HEK293 (cell line): ENCODE results near the gene KCNJ9.

Source experiments
- EGR2 ChIP-seq: fragments of 450-650 bp; formaldehyde crosslinking; IDR thresholded peaks from 2 replicates; pipeline ENCODE4 v1.5.1; 2016; ENCODE audit warnings: low read depth, missing biosample characterization, missing genetic modification characterization
- HOXA7 ChIP-seq: sonication (generic); formaldehyde crosslinking; IDR thresholded peaks from 2 replicates; pipeline ENCODE4 v1.8.1; 2022; ENCODE audit warnings: missing genetic modification reagents, borderline replicate concordance
- MZF1 ChIP-seq: fragments of 450-650 bp; formaldehyde crosslinking; IDR thresholded peaks from 2 replicates; pipeline ENCODE4 v1.5.1; 2017; ENCODE audit warnings: missing biosample characterization, missing genetic modification characterization, borderline replicate concordance
- YY1 ChIP-seq: fragments of 450-650 bp; formaldehyde crosslinking; IDR thresholded peaks from 2 replicates; pipeline ENCODE4 v1.5.1; 2018; ENCODE audit warnings: missing biosample characterization, missing genetic modification characterization
- ZNF274 ChIP-seq, 2 experiments: fragments of 200-500 bp in 1 of 2; fragments of 450-650 bp in 1 of 2; sonication (Bioruptor generic) in 1 of 2; formaldehyde crosslinking in 1 of 2; IDR thresholded peaks; 2 replicates each; pipeline versions ENCODE4 v1.5.1 to v1.6.1; 2014 to 2016; ENCODE audit warnings: borderline replicate concordance in 1 of 2, inconsistent platforms in 1 of 2, low read length in 1 of 2, missing biosample characterization in 1 of 2, missing genetic modification characterization in 1 of 2
- ZNF561 ChIP-seq: fragments of 450-650 bp; IDR thresholded peaks from 2 replicates; pipeline ENCODE4 v1.5.1; 2018; ENCODE audit warnings: missing biosample characterization, missing genetic modification characterization, borderline replicate concordance
- TF ChIP-seq, protein P1 (sequence below): fragments of 450-650 bp; formaldehyde crosslinking; optimal IDR thresholded peaks from 2 replicates; pipeline ENCODE3; 2016; ENCODE audit warnings: missing biosample characterization, mild to moderate bottlenecking, missing genetic modification characterization
- TF ChIP-seq, protein P2 (sequence below): fragments of 450-650 bp; formaldehyde crosslinking; IDR thresholded peaks from 2 replicates; pipeline ENCODE4 v1.5.1; 2016; ENCODE audit warnings: missing biosample characterization, missing genetic modification characterization, low read depth

DNA sequence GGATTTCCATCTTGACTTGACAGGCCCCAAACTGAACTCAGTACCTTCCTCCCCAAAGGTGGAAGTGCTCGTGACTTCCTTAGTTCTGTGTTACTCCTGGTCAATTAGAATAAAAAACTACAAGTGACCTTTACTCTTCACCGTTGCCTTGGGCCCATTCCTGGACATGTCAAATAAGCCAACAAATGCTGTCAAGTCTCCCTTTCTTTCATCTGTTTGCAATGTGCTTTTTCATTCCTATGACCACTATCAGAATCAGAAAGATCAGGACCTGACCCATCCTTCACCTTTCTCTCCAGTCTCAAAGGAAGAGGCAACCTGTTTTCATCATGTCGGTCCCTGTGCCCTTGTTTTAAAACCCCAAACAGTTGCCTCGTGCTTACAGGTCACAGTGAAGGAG, 6.5 kb upstream of the KCNJ9 start:
- no peak for TF ChIP-seq ZNF274 (IDR thresholded peaks at IDR 0.05; ENCODE audit: low read length)
- no peak for TF ChIP-seq ZNF274 (tag by site-specific recombination; IDR thresholded peaks at IDR 0.05; ENCODE audit: borderline replicate concordance)
- no peak for TF ChIP-seq MZF1 (tag by site-specific recombination)
- no peak for TF ChIP-seq ZNF561 (tag by site-specific recombination)
- no peak for TF ChIP-seq HOXA7 (CRISPR knock-in tag)
- TF ChIP-seq EGR2 (tag by site-specific recombination), result no peak
- TF ChIP-seq, protein P1, sequence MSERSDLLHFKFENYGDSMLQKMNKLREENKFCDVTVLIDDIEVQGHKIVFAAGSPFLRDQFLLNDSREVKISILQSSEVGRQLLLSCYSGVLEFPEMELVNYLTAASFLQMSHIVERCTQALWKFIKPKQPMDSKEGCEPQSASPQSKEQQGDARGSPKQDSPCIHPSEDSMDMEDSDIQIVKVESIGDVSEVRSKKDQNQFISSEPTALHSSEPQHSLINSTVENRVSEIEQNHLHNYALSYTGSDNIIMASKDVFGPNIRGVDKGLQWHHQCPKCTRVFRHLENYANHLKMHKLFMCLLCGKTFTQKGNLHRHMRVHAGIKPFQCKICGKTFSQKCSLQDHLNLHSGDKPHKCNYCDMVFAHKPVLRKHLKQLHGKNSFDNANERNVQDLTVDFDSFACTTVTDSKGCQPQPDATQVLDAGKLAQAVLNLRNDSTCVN (tag by site-specific recombination), result no peak
- TF ChIP-seq YY1 (tag by site-specific recombination), result no peak
- TF ChIP-seq, protein P2, sequence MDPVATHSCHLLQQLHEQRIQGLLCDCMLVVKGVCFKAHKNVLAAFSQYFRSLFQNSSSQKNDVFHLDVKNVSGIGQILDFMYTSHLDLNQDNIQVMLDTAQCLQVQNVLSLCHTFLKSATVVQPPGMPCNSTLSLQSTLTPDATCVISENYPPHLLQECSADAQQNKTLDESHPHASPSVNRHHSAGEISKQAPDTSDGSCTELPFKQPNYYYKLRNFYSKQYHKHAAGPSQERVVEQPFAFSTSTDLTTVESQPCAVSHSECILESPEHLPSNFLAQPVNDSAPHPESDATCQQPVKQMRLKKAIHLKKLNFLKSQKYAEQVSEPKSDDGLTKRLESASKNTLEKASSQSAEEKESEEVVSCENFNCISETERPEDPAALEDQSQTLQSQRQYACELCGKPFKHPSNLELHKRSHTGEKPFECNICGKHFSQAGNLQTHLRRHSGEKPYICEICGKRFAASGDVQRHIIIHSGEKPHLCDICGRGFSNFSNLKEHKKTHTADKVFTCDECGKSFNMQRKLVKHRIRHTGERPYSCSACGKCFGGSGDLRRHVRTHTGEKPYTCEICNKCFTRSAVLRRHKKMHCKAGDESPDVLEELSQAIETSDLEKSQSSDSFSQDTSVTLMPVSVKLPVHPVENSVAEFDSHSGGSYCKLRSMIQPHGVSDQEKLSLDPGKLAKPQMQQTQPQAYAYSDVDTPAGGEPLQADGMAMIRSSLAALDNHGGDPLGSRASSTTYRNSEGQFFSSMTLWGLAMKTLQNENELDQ (tag by site-specific recombination), result no peak
